DND-41 (cell line): Measurements from ENCODE around the gene C9orf78.

Source experiments
- CTCF ChIP-seq: IDR thresholded peaks from 2 replicates; pipeline ENCODE4 v1.5.1; 2012; ENCODE audit warnings: borderline replicate concordance, low read length, moderate library complexity, mild to moderate bottlenecking; ENCODE audit not compliant: poor library complexity, severe bottlenecking; ENCODE audit errors: extremely low read depth
- EZH2 ChIP-seq: IDR thresholded peaks from 3 replicates; pipeline ENCODE4 v1.6.1; 2012; ENCODE audit warnings: borderline replicate concordance, low read depth, mild to moderate bottlenecking, moderate library complexity, low read length, inconsistent platforms; ENCODE audit not compliant: severe bottlenecking

GRCh38 chr9:129879991-129880653, 45.0 kb upstream of the C9orf78 start:
- no peak for TF ChIP-seq CTCF
- no peak for TF ChIP-seq EZH2
